Activated T-helper 17 cell treated with anti-CD3 and anti-CD28 coated beads, Interleukin-2, amount 50 U/mL, for 72 hours (primary cell): ENCODE results near the gene PDE2A. TPM values are rescaled to one million over a fixed set of nuclear protein-coding genes. Genes with fewer than 3 reads are reported as not detected.
A peak's percentile ranks its signal among the peaks of the same experiment; 100 is the strongest.

Experiments
- ATAC-seq: fragments of 150-1000 bp; cut with Tn5 transposase; replicated peaks from 2 replicates; pipeline ENCODE4 v1.10.0; 2021; ENCODE audit warnings: mild to moderate bottlenecking, moderate library complexity
- H3K27ac Mint-ChIP-seq: one replicate; pipeline ENCODE4 v1.8.0; 2022; ENCODE audit warnings: mixed read lengths
- H3K27me3 Mint-ChIP-seq: one replicate; pipeline ENCODE4 v1.8.0; 2022; ENCODE audit warnings: mixed read lengths
- H3K36me3 Mint-ChIP-seq: one replicate; pipeline ENCODE4 v1.8.0; 2022; ENCODE audit warnings: low read depth, mild to moderate bottlenecking, mixed read lengths
- H3K4me1 Mint-ChIP-seq: one replicate; pipeline ENCODE4 v1.8.0; 2022; ENCODE audit warnings: mixed read lengths
- H3K4me3 Mint-ChIP-seq: one replicate; pipeline ENCODE4 v1.8.0; 2022; ENCODE audit warnings: mild to moderate bottlenecking, mixed read lengths
- H3K9me3 Mint-ChIP-seq: one replicate; pipeline ENCODE4 v1.8.0; 2022; ENCODE audit warnings: mixed read lengths
- total RNA-seq, 2 donors: library from RNA; stranded (reverse); gene quantifications; one replicate each; pipeline ENCODE4 v1.2.3, GENCODE V29; 2022

Gene PDE2A
- total RNA-seq, 2 donors from 2014 or later = 1.7 to 3.6 TPM

GRCh38 chr11:72586321-72587090, 87.7 kb downstream of the PDE2A start:
- no peak for ATAC-seq
- no peak overlapping the region for H3K4me3 Mint-ChIP-seq

GRCh38 chr11:72585762-72586311, 88.4 kb downstream of the PDE2A start:
- peaks cover 12% of the 10 kb centered on the region for H3K4me1 Mint-ChIP-seq
- H3K9me3 Mint-ChIP-seq = no peaks in the 10 kb centered on the region
- ATAC-seq = peak; percentile 79
- no peak overlapping the region for H3K27ac Mint-ChIP-seq
- H3K4me3 Mint-ChIP-seq = peak overlapping the region; percentile 80
- peaks cover 31% of the 10 kb centered on the region for H3K27me3 Mint-ChIP-seq
- peaks cover 2% of the 10 kb centered on the region for H3K36me3 Mint-ChIP-seq

More at GRCh38 chr11:72586321-72587090, 87.7 kb downstream of the PDE2A start:
- Mint-ChIP-seq H3K9me3 (no peaks in the 10 kb centered on the region), H3K4me1 (peaks cover 12% of the 10 kb centered on the region), H3K36me3 (peaks cover 7% of the 10 kb centered on the region), H3K27ac (no peak overlapping the region), H3K27me3 (peaks cover 38% of the 10 kb centered on the region)

- H3K27ac Mint-ChIP-seq = peak overlapping the region; percentile 59
- H3K36me3 Mint-ChIP-seq = no peaks in the 10 kb centered on the region
- peak overlapping the region; percentile 80 for H3K4me3 Mint-ChIP-seq
- H3K9me3 Mint-ChIP-seq = no peaks in the 10 kb centered on the region
- peaks cover 28% of the 10 kb centered on the region for H3K27me3 Mint-ChIP-seq
- peak; percentile 46 for ATAC-seq
- peaks cover 12% of the 10 kb centered on the region for H3K4me1 Mint-ChIP-seq
Observed at GRCh38 chr11:72584939-72585597, 89.2 kb downstream of the PDE2A start.

GRCh38 chr11:72584293-72584938, 89.8 kb downstream of the PDE2A start:
- H3K36me3 Mint-ChIP-seq = no peaks in the 10 kb centered on the region
- ATAC-seq = peak; percentile 57
- H3K27me3 Mint-ChIP-seq = peaks cover 23% of the 10 kb centered on the region
- no peaks in the 10 kb centered on the region for H3K9me3 Mint-ChIP-seq
- H3K4me1 Mint-ChIP-seq = peaks cover 12% of the 10 kb centered on the region
- H3K4me3 Mint-ChIP-seq = peak overlapping the region; percentile 80
- peak overlapping the region; percentile 59 for H3K27ac Mint-ChIP-seq

GRCh38 chr11:72583616-72584292, 90.5 kb downstream of the PDE2A start:
- peaks cover 19% of the 10 kb centered on the region for H3K27me3 Mint-ChIP-seq
- no peak overlapping the region for H3K27ac Mint-ChIP-seq
- no peak for ATAC-seq
- H3K4me3 Mint-ChIP-seq = peak overlapping the region; percentile 80
- H3K9me3 Mint-ChIP-seq = no peaks in the 10 kb centered on the region
- H3K4me1 Mint-ChIP-seq = peaks cover 12% of the 10 kb centered on the region
- no peaks in the 10 kb centered on the region for H3K36me3 Mint-ChIP-seq

- Mint-ChIP-seq H3K4me3 (peak overlapping the region; percentile 80), H3K9me3 (no peaks in the 10 kb centered on the region), H3K4me1 (peaks cover 12% of the 10 kb centered on the region), H3K27ac (no peak overlapping the region), H3K36me3 (no peaks in the 10 kb centered on the region), H3K27me3 (peaks cover 13% of the 10 kb centered on the region)
- ATAC-seq = no peak
Observed at GRCh38 chr11:72583177-72583553, 91.1 kb downstream of the PDE2A start.

GRCh38 chr11:72582206-72583176, 91.7 kb downstream of the PDE2A start:
- ATAC-seq = no peak

GRCh38 chr11:72581067-72581466, 93.2 kb downstream of the PDE2A start:
- H3K36me3 Mint-ChIP-seq = no peaks in the 10 kb centered on the region
- H3K27ac Mint-ChIP-seq = no peak overlapping the region
- no peaks in the 10 kb centered on the region for H3K27me3 Mint-ChIP-seq
- no peaks in the 10 kb centered on the region for H3K9me3 Mint-ChIP-seq
- ATAC-seq = no peak
- peaks cover 12% of the 10 kb centered on the region for H3K4me1 Mint-ChIP-seq
- H3K4me3 Mint-ChIP-seq = no peak overlapping the region

More at GRCh38 chr11:72582206-72583176, 91.7 kb downstream of the PDE2A start:
- Mint-ChIP-seq H3K4me3 (no peak overlapping the region), H3K36me3 (no peaks in the 10 kb centered on the region), H3K4me1 (peaks cover 12% of the 10 kb centered on the region), H3K27ac (no peak overlapping the region), H3K9me3 (no peaks in the 10 kb centered on the region), H3K27me3 (peaks cover 6% of the 10 kb centered on the region)

- H3K4me1 Mint-ChIP-seq = peaks cover 8% of the 10 kb centered on the region
- no peaks in the 10 kb centered on the region for H3K27me3 Mint-ChIP-seq
- no peaks in the 10 kb centered on the region for H3K9me3 Mint-ChIP-seq
- no peaks in the 10 kb centered on the region for H3K36me3 Mint-ChIP-seq
- no peak for ATAC-seq
- H3K27ac Mint-ChIP-seq = no peak overlapping the region
- no peak overlapping the region for H3K4me3 Mint-ChIP-seq
Observed at GRCh38 chr11:72580642-72580950, 93.6 kb downstream of the PDE2A start.

GRCh38 chr11:72579816-72580641, 94.2 kb downstream of the PDE2A start:
- Mint-ChIP-seq H3K27me3 (no peaks in the 10 kb centered on the region), H3K36me3 (no peaks in the 10 kb centered on the region), H3K4me1 (peaks cover 6% of the 10 kb centered on the region), H3K9me3 (no peaks in the 10 kb centered on the region), H3K4me3 (no peak overlapping the region), H3K27ac (no peak overlapping the region)
- no peak for ATAC-seq

GRCh38 chr11:72578991-72579815, 95.0 kb downstream of the PDE2A start:
- Mint-ChIP-seq H3K36me3 (no peaks in the 10 kb centered on the region), H3K4me1 (no peaks in the 10 kb centered on the region), H3K27ac (no peak overlapping the region), H3K9me3 (no peaks in the 10 kb centered on the region), H3K4me3 (no peak overlapping the region), H3K27me3 (no peaks in the 10 kb centered on the region)
- no peak for ATAC-seq

GRCh38 chr11:72578566-72578965, 95.7 kb downstream of the PDE2A start:
- H3K27ac Mint-ChIP-seq = no peak overlapping the region
- no peaks in the 10 kb centered on the region for H3K36me3 Mint-ChIP-seq
- no peak overlapping the region for H3K4me3 Mint-ChIP-seq
- peaks cover under 1% of the 10 kb centered on the region for H3K27me3 Mint-ChIP-seq
- H3K9me3 Mint-ChIP-seq = no peaks in the 10 kb centered on the region
- no peak for ATAC-seq
- H3K4me1 Mint-ChIP-seq = no peaks in the 10 kb centered on the region
